Measurements from ENCODE around the gene INO80D.

DNA sequence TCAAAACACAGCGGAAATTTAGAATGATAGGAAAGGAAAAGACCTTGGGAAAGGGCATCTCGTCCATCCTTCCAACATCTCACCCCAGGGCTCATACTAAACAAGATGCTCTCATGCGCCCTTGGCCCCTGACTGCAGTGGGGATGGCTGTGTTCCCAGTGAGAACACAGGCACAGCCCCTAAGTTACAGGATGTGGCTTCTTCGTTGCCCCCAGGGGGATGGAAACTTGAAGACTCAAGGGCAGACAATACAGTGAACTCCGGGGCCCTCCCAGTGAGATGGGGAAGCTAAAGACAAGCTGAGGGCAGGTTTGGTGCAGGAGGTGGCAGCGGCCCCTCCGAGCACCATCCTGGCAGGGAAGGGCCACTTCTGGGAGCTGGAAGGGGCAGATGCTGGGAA is 139.7 kb downstream of the INO80D start:
- TF ChIP-seq, protein P1, sequence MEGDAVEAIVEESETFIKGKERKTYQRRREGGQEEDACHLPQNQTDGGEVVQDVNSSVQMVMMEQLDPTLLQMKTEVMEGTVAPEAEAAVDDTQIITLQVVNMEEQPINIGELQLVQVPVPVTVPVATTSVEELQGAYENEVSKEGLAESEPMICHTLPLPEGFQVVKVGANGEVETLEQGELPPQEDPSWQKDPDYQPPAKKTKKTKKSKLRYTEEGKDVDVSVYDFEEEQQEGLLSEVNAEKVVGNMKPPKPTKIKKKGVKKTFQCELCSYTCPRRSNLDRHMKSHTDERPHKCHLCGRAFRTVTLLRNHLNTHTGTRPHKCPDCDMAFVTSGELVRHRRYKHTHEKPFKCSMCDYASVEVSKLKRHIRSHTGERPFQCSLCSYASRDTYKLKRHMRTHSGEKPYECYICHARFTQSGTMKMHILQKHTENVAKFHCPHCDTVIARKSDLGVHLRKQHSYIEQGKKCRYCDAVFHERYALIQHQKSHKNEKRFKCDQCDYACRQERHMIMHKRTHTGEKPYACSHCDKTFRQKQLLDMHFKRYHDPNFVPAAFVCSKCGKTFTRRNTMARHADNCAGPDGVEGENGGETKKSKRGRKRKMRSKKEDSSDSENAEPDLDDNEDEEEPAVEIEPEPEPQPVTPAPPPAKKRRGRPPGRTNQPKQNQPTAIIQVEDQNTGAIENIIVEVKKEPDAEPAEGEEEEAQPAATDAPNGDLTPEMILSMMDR (IDR thresholded peaks at IDR 0.05; ENCODE audit: low read length), result no peak
- TF ChIP-seq EZH2 (IDR thresholded peaks at IDR 0.05; ENCODE audit: borderline replicate concordance, low read length), result no peak
